HG03521 (cell line): ENCODE results near the gene RIMS1.
A peak's percentile ranks its signal among the peaks of the same experiment; 100 is the strongest.
"Not testable (repeated sequence)": the region's sequence is repeated elsewhere in the genome, so short reads cannot be mapped to it uniquely, and the experiment has no call there.

ENCODE experiments used
- ATAC-seq: cut with Tn5 transposase; IDR thresholded peaks from one replicate; pipeline ENCODE4 v1.9.1; 2021; ENCODE audit warnings: mild to moderate bottlenecking, moderate library complexity; ENCODE audit not compliant: unreplicated experiment

Gene RIMS1

GRCh38 chr6:72296375-72296774, 410.0 kb downstream of the RIMS1 start:
- no peak for ATAC-seq

GRCh38 chr6:72305971-72306370, 419.6 kb downstream of the RIMS1 start:
- ATAC-seq: no peak

GRCh38 chr6:72316675-72317380, 430.5 kb downstream of the RIMS1 start:
- no peak for ATAC-seq

GRCh38 chr6:72321788-72322187, 435.4 kb downstream of the RIMS1 start:
- no peak for ATAC-seq

- no peak for ATAC-seq
These were observed 436.4 kb downstream of the RIMS1 start for GRCh38 chr6:72322771-72323170.

GRCh38 chr6:72324591-72324990, 438.2 kb downstream of the RIMS1 start:
- no peak for ATAC-seq

- no peak for ATAC-seq
These were observed 442.4 kb downstream of the RIMS1 start for GRCh38 chr6:72328775-72329174.

- not testable (repeated sequence) for ATAC-seq
These were observed 448.9 kb downstream of the RIMS1 start for GRCh38 chr6:72335203-72335602.

GRCh38 chr6:72348926-72349325, 462.6 kb downstream of the RIMS1 start:
- no peak for ATAC-seq

GRCh38 chr6:72350296-72350881, 464.0 kb downstream of the RIMS1 start:
- no peak for ATAC-seq

GRCh38 chr6:72363844-72364740, 477.7 kb downstream of the RIMS1 start:
- ATAC-seq: no peak

GRCh38 chr6:72365773-72366172, 479.4 kb downstream of the RIMS1 start:
- ATAC-seq: no peak

- ATAC-seq: peak; percentile 48
These were observed 481.1 kb downstream of the RIMS1 start for GRCh38 chr6:72367439-72367838.

GRCh38 chr6:72371473-72371872, 485.1 kb downstream of the RIMS1 start:
- ATAC-seq: no peak

GRCh38 chr6:72374172-72374571, 487.8 kb downstream of the RIMS1 start:
- ATAC-seq: no peak

- no peak for ATAC-seq
These were observed 488.5 kb downstream of the RIMS1 start for GRCh38 chr6:72374857-72375256.

GRCh38 chr6:72376736-72377135, 490.4 kb downstream of the RIMS1 start:
- ATAC-seq: no peak

GRCh38 chr6:72381076-72381475, 494.7 kb downstream of the RIMS1 start:
- ATAC-seq: no peak

- ATAC-seq: peak; percentile 96
These were observed 496.5 kb downstream of the RIMS1 start for GRCh38 chr6:72382602-72383529.

- no peak for ATAC-seq
These were observed 500.0 kb downstream of the RIMS1 start for GRCh38 chr6:72386324-72386723.

GRCh38 chr6:72389698-72390097, 503.3 kb downstream of the RIMS1 start:
- no peak for ATAC-seq
